H9 (cell line): ENCODE measurements around the gene NXN. TPM values are rescaled to one million over a fixed set of nuclear protein-coding genes. Genes with fewer than 3 reads are reported as not detected.
"Not testable (repeated sequence)": the region's sequence is repeated elsewhere in the genome, so short reads cannot be mapped to it uniquely, and the experiment has no call there.

Experiments used
- DNase-seq: peaks from one replicate; pipeline ENCODE4 v3.0.0-alpha.2; 2017
- H2AFZ ChIP-seq: one replicate; pipeline ENCODE4 v1.6.1; 2013; ENCODE audit warnings: mild to moderate bottlenecking, low read length, control low read depth, moderate library complexity
- H2AK5ac ChIP-seq: 2 replicates; pipeline ENCODE4 v1.6.1; 2013; ENCODE audit warnings: low read length, control low read depth, mixed read lengths; ENCODE audit not compliant: insufficient read length
- H2BK120ac ChIP-seq: one replicate; pipeline ENCODE4 v1.6.1; 2013; ENCODE audit warnings: low read depth, mild to moderate bottlenecking, low read length, control low read depth, inconsistent platforms; ENCODE audit not compliant: poor library complexity, severe bottlenecking
- H2BK12ac ChIP-seq: 2 replicates; pipeline ENCODE4 v1.6.1; 2013; ENCODE audit warnings: low read length, control low read depth, mixed read lengths, low read depth; ENCODE audit not compliant: insufficient read length
- H2BK15ac ChIP-seq: 2 replicates; pipeline ENCODE4 v1.6.1; 2013; ENCODE audit warnings: low read depth, low read length, control low read depth
- H2BK20ac ChIP-seq: one replicate; pipeline ENCODE4 v1.6.1; 2013; ENCODE audit warnings: low read depth, mild to moderate bottlenecking, low read length, control low read depth, inconsistent platforms; ENCODE audit not compliant: poor library complexity, severe bottlenecking
- H2BK5ac ChIP-seq: 2 replicates; pipeline ENCODE4 v1.6.1; 2013; ENCODE audit warnings: low read length, control low read depth, mixed read lengths; ENCODE audit not compliant: insufficient read length
- H3K14ac ChIP-seq: 2 replicates; pipeline ENCODE4 v1.6.1; 2013; ENCODE audit warnings: low read length, control low read depth; ENCODE audit not compliant: insufficient read depth
- H3K18ac ChIP-seq: 2 replicates; pipeline ENCODE4 v1.6.1; 2013; ENCODE audit warnings: low read depth, mild to moderate bottlenecking, mixed read lengths, low read length, control low read depth; ENCODE audit not compliant: insufficient read length
- H3K23ac ChIP-seq: 2 replicates; pipeline ENCODE4 v1.6.1; 2013; ENCODE audit warnings: low read length, control low read depth, mixed read lengths, low read depth; ENCODE audit not compliant: insufficient read length
- H3K23me2 ChIP-seq: 2 replicates; pipeline ENCODE4 v1.6.1; 2013; ENCODE audit warnings: low read depth, mild to moderate bottlenecking, mixed read lengths, low read length, control low read depth; ENCODE audit not compliant: insufficient read length, poor library complexity, severe bottlenecking
- H3K27ac ChIP-seq: 2 replicates; pipeline ENCODE4 v1.5.1; 2013; ENCODE audit warnings: low read length, control low read depth, mixed read lengths, low read depth; ENCODE audit not compliant: insufficient read length
- H3K27me3 ChIP-seq: 2 replicates; pipeline ENCODE4 v1.6.1; 2013; ENCODE audit warnings: low read length, control low read depth, inconsistent platforms; ENCODE audit not compliant: insufficient read depth
- H3K4ac ChIP-seq: 2 replicates; pipeline ENCODE4 v1.6.1; 2013; ENCODE audit warnings: low read depth, mild to moderate bottlenecking, control low read depth, inconsistent platforms, low read length, moderate library complexity
- H3K4me1 ChIP-seq: 2 replicates; pipeline ENCODE4 v1.6.1; 2013; ENCODE audit warnings: low read length, control low read depth, inconsistent platforms; ENCODE audit not compliant: insufficient read depth
- H3K4me2 ChIP-seq: 2 replicates; pipeline ENCODE4 v1.6.1; 2013; ENCODE audit warnings: low read length, control low read depth, mixed read lengths; ENCODE audit not compliant: insufficient read length, insufficient read depth
- H3K56ac ChIP-seq: 2 replicates; pipeline ENCODE4 v1.6.1; 2013; ENCODE audit warnings: low read depth, mild to moderate bottlenecking, mixed read lengths, low read length, control low read depth; ENCODE audit not compliant: insufficient read length
- H3K79me1 ChIP-seq: 2 replicates; pipeline ENCODE4 v1.6.1; 2013; ENCODE audit warnings: low read depth, mild to moderate bottlenecking, moderate library complexity, low read length, control low read depth, inconsistent platforms; ENCODE audit not compliant: insufficient read depth, poor library complexity, severe bottlenecking
- H3K79me2 ChIP-seq: 2 replicates; pipeline ENCODE4 v1.6.1; 2013; ENCODE audit warnings: low read length, control low read depth, inconsistent platforms; ENCODE audit not compliant: insufficient read depth
- H3K9ac ChIP-seq: 2 replicates; pipeline ENCODE4 v1.6.1; 2013; ENCODE audit warnings: low read length, control low read depth, mixed read lengths; ENCODE audit not compliant: insufficient read length; ENCODE audit errors: extremely low read depth
- H3K9me3 ChIP-seq: one replicate; pipeline ENCODE4 v1.6.1; 2013; ENCODE audit warnings: low read depth, low read length, inconsistent platforms; ENCODE audit not compliant: control insufficient read depth
- H3T11ph ChIP-seq: one replicate; pipeline ENCODE4 v1.6.1; 2013; ENCODE audit warnings: mild to moderate bottlenecking, low read length, control low read depth, inconsistent platforms
- H4K20me1 ChIP-seq: one replicate; pipeline ENCODE4 v1.6.1; 2013; ENCODE audit not compliant: control insufficient read depth, insufficient read length, insufficient read depth
- H4K5ac ChIP-seq: 2 replicates; pipeline ENCODE4 v1.6.1; 2013; ENCODE audit warnings: low read depth, mild to moderate bottlenecking, mixed read lengths, low read length, control low read depth; ENCODE audit not compliant: insufficient read length
- H4K8ac ChIP-seq: replicated peaks from 2 replicates; pipeline ENCODE4 v1.6.1; 2013; ENCODE audit warnings: low read length, control low read depth, mixed read lengths, low read depth; ENCODE audit not compliant: insufficient read length
- H4K91ac ChIP-seq: 2 replicates; pipeline ENCODE4 v1.6.1; 2013; ENCODE audit warnings: low read depth, mild to moderate bottlenecking, moderate library complexity, mixed read lengths, low read length, control low read depth; ENCODE audit not compliant: insufficient read length
- H3K27ac Mint-ChIP-seq, 3 experiments: 2 replicates in 2 of 3; 3 replicates in 1 of 3; pipeline ENCODE4 v1.8.0; 2020 to 2021; ENCODE audit warnings: mixed read lengths in 3 of 3, mild to moderate bottlenecking in 1 of 3, moderate library complexity in 1 of 3
- H3K27me3 Mint-ChIP-seq: 2 replicates; pipeline ENCODE4 v1.8.0; 2021; ENCODE audit warnings: low read depth, mild to moderate bottlenecking, moderate library complexity, mixed read lengths
- H3K36me3 Mint-ChIP-seq, 3 experiments: 2 replicates in 2 of 3; 3 replicates in 1 of 3; pipeline ENCODE4 v1.8.0; 2020 to 2021; ENCODE audit warnings: low read depth in 3 of 3, mixed read lengths in 3 of 3; ENCODE audit not compliant: insufficient read depth in 1 of 3
- H3K4me1 Mint-ChIP-seq, 2 experiments: 2 replicates each; pipeline ENCODE4 v1.8.0; 2020; ENCODE audit warnings: mixed read lengths in 2 of 2
- H3K4me3 Mint-ChIP-seq, 2 experiments: 2 replicates in 1 of 2; 3 replicates in 1 of 2; pipeline ENCODE4 v1.8.0; 2020 to 2021; ENCODE audit warnings: mild to moderate bottlenecking in 2 of 2, mixed read lengths in 2 of 2, moderate library complexity in 1 of 2
- H3K9me3 Mint-ChIP-seq, 2 experiments: 2 replicates in 1 of 2; 3 replicates in 1 of 2; pipeline ENCODE4 v1.8.0; 2020; ENCODE audit warnings: mild to moderate bottlenecking in 2 of 2, mixed read lengths in 2 of 2, moderate library complexity in 1 of 2
- CTCF ChIP-seq: fragments of 200-600 bp; sonication (generic); conservative IDR thresholded peaks from 3 replicates; pipeline ENCODE4 v1.8.0; 2021; ENCODE audit warnings: antibody characterized with exemption, mild to moderate bottlenecking
- WGBS: extraction: QIAGEN DNeasy Blood & Tissue Kit; methylation state at CpG from one replicate; pipeline ENCODE4 v1.1.7; 2013; ENCODE audit warnings: missing lambda C conversion rate, low lambda C conversion rate, mixed read lengths; ENCODE audit not compliant: insufficient read length; ENCODE audit errors: extremely low coverage; 5-methylcytosine and 5-hydroxymethylcytosine counted together
- total RNA-seq: library from RNA; stranded (reverse); gene quantifications from 2 replicates; pipeline ENCODE4 v1.2.1, GENCODE V29; 2021

NXN gene
- total RNA-seq, 1 experiment from 2014 or later: 93.6 TPM

GRCh38 chr17:750431-751037 is 229.0 kb downstream of the NXN start:
- no peak overlapping the region for H2BK12ac ChIP-seq
- no peak overlapping the region for H3K23ac ChIP-seq
- no peak overlapping the region for H3K18ac ChIP-seq
- no peak overlapping the region for H4K8ac ChIP-seq
- H2BK20ac ChIP-seq: no peak overlapping the region
- DNase-seq: no peak
- peak overlapping the region; percentile 45 for H3K9ac ChIP-seq
- peaks cover 9% of the 10 kb centered on the region; the same call in 1 of the 2 replicates for H3K79me2 ChIP-seq
- no peak overlapping the region for H2BK5ac ChIP-seq
- no peak overlapping the region for H2AFZ ChIP-seq
- H3K4me1 ChIP-seq: no peaks in the 10 kb centered on the region
- H3K79me1 ChIP-seq: peaks cover 3% of the 10 kb centered on the region
- Mint-ChIP-seq H3K36me3 (peaks cover 50 to 56% (median 52%) of the 10 kb centered on the region in 3 experiments), H3K27ac (peak overlapping the region in 1 of 3 experiments; percentile 56; a peak in 1 of 7 replicates), H3K4me3 (peak overlapping the region; percentile 96), H3K4me1 (peaks cover 21 to 27% of the 10 kb centered on the region in 2 experiments), H3K27me3 (no peaks in the 10 kb centered on the region), H3K9me3 (peaks cover 15 to 24% of the 10 kb centered on the region in 2 experiments)
- H3K27ac ChIP-seq: no peak overlapping the region
- no peak overlapping the region for H2BK15ac ChIP-seq
- no peak overlapping the region for H4K91ac ChIP-seq
- H3K4me2 ChIP-seq: peak overlapping the region; percentile 59
- no peak overlapping the region for H2AK5ac ChIP-seq
- peaks cover 3% of the 10 kb centered on the region for H4K20me1 ChIP-seq
- no peaks in the 10 kb centered on the region for H3K9me3 ChIP-seq
- H3K23me2 ChIP-seq: peaks cover 7% of the 10 kb centered on the region
- H3K4ac ChIP-seq: no peak overlapping the region
- TF ChIP-seq CTCF: no peak
- H4K5ac ChIP-seq: no peak overlapping the region
- H3K27me3 ChIP-seq: no peaks in the 10 kb centered on the region
- H3K14ac ChIP-seq: no peak overlapping the region
- H2BK120ac ChIP-seq: no peak overlapping the region
- no CpG with 5 or more reads among the region's 8 CpGs for whole genome bisulfite sequencing
- H3K56ac ChIP-seq: no peak overlapping the region
- H3T11ph ChIP-seq: no peak overlapping the region

GRCh38 chr17:749359-749758 is 230.2 kb downstream of the NXN start:
- H3K4me2 ChIP-seq, H3K4me1 ChIP-seq, H2BK20ac ChIP-seq, H2BK12ac ChIP-seq, H3K18ac ChIP-seq, H4K5ac ChIP-seq, H3T11ph ChIP-seq, H4K20me1 ChIP-seq, DNase-seq, H2BK5ac ChIP-seq, H3K56ac ChIP-seq, H3K4ac ChIP-seq, H4K8ac ChIP-seq, H2AFZ ChIP-seq, H3K27me3 Mint-ChIP-seq, H3K9ac ChIP-seq, H3K79me2 ChIP-seq, H3K27ac ChIP-seq, H3K9me3 ChIP-seq, H3K27ac Mint-ChIP-seq, H4K91ac ChIP-seq, H3K23ac ChIP-seq, H2BK15ac ChIP-seq, H2BK120ac ChIP-seq, H3K14ac ChIP-seq, H3K79me1 ChIP-seq, H2AK5ac ChIP-seq, H3K23me2 ChIP-seq, H3K27me3 ChIP-seq: not testable (repeated sequence)
- peak overlapping the region in 1 of 2 experiments; percentile 55; a peak in 2 of 5 replicates for H3K4me3 Mint-ChIP-seq
- no CpG with 5 or more reads among the region's 7 CpGs for WGBS
- H3K36me3 Mint-ChIP-seq: peaks cover 57 to 65% (median 59%) of the 10 kb centered on the region in 3 experiments
- H3K4me1 Mint-ChIP-seq: peaks cover 17 to 20% of the 10 kb centered on the region in 2 experiments
- peaks cover 15 to 24% of the 10 kb centered on the region in 2 experiments for H3K9me3 Mint-ChIP-seq
